HEK293T (cell line): ENCODE data around the gene SLC12A5.

Source experiments
- CTCF ChIA-PET: fragments of 350-600 bp; formaldehyde crosslinking; extraction: SDS; loops from one replicate; lab custom pipeline; 2021; ENCODE audit warnings: antibody characterized with exemption, inconsistent platforms; lab: Yijun Ruan, JAX
- POLR2A ChIA-PET: fragments of 350-600 bp; formaldehyde crosslinking; extraction: SDS; loops from one replicate; lab custom pipeline; 2020; ENCODE audit warnings: antibody characterized with exemption, inconsistent platforms; lab: Yijun Ruan, JAX
- DNase-seq: peaks from one replicate; pipeline ENCODE4 v3.0.0; 2012; ENCODE audit warnings: mixed read lengths; ENCODE audit errors: extremely low spot score
- ARNT ChIP-seq: fragments of 450-650 bp; IDR thresholded peaks from 2 replicates; pipeline ENCODE4 v1.6.1; 2017; ENCODE audit warnings: mild to moderate bottlenecking
- BHLHE40 ChIP-seq: fragments of 450-650 bp; IDR thresholded peaks from 2 replicates; pipeline ENCODE4 v1.6.1; 2016; ENCODE audit warnings: mild to moderate bottlenecking, moderate library complexity, borderline replicate concordance
- CTBP1 ChIP-seq: fragments of 450-650 bp; IDR thresholded peaks from 2 replicates; pipeline ENCODE4 v1.6.1; 2016; ENCODE audit warnings: borderline replicate concordance
- ELF4 ChIP-seq: fragments of 450-650 bp; IDR thresholded peaks from 2 replicates; pipeline ENCODE4 v1.6.1; 2017; ENCODE audit warnings: antibody characterized with exemption
- FOXA1 ChIP-seq: fragments of 450-650 bp; IDR thresholded peaks from 2 replicates; pipeline ENCODE4 v1.6.1; 2016; ENCODE audit warnings: mild to moderate bottlenecking
- FOXK2 ChIP-seq: fragments of 450-650 bp; IDR thresholded peaks from 2 replicates; pipeline ENCODE4 v1.6.1; 2016; ENCODE audit warnings: mild to moderate bottlenecking
- FOXM1 ChIP-seq: fragments of 450-650 bp; IDR thresholded peaks from 2 replicates; pipeline ENCODE4 v1.6.1; 2017; ENCODE audit warnings: mild to moderate bottlenecking, borderline replicate concordance
- HDGF ChIP-seq: fragments of 450-650 bp; IDR thresholded peaks from 2 replicates; pipeline ENCODE4 v1.6.1; 2017; ENCODE audit warnings: antibody characterized with exemption, borderline replicate concordance
- L3MBTL2 ChIP-seq: fragments of 450-650 bp; conservative IDR thresholded peaks from 2 replicates; pipeline ENCODE4 v1.6.1; 2016; ENCODE audit warnings: mild to moderate bottlenecking
- LEF1 ChIP-seq: fragments of 450-650 bp; IDR thresholded peaks from 2 replicates; pipeline ENCODE4 v1.6.1; 2017; ENCODE audit warnings: mild to moderate bottlenecking, borderline replicate concordance
- NFRKB ChIP-seq: fragments of 450-650 bp; IDR thresholded peaks from 2 replicates; pipeline ENCODE4 v1.6.1; 2016; ENCODE audit warnings: mild to moderate bottlenecking, moderate library complexity
- SP1 ChIP-seq: fragments of 450-650 bp; IDR thresholded peaks from 2 replicates; pipeline ENCODE4 v1.6.1; 2017
- SUZ12 ChIP-seq: fragments of 450-650 bp; IDR thresholded peaks from 2 replicates; pipeline ENCODE4 v1.6.1; 2016; ENCODE audit warnings: mild to moderate bottlenecking
- TARDBP ChIP-seq: fragments of 450-650 bp; IDR thresholded peaks from 2 replicates; pipeline ENCODE4 v1.6.1; 2016
- ZNF384 ChIP-seq: fragments of 450-650 bp; IDR thresholded peaks from 2 replicates; pipeline ENCODE4 v1.6.1; 2016
- TF ChIP-seq, protein P1 (sequence below): fragments of 450-650 bp; IDR thresholded peaks from 2 replicates; pipeline ENCODE4 v1.6.1; 2016

The SLC12A5 gene

DNA sequence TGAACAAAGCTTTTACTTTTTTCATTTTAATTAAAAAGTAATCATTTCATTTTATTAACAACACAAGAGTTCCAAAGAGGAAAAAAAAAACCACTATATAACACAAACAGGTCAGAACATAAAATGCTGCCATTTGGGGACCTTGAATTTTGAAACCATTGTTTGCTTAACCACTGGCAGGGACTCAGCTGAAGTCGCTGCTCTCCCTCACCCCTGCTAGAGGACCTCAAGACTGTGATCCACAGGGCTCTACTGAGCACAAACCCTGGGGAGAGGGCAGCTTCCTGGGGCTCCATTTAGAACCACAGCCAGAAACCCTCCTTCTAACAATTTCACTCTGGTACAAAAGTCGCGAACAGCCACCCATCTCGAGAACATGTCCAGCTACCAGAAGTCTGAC, 32.0 kb downstream of the SLC12A5 start:
- POLR2A ChIA-PET, result no interaction called here
- DNase-seq, result no peak
- CTCF ChIA-PET, result no interaction called here
- TF ChIP-seq SUZ12, result no peak
- TF ChIP-seq FOXM1, result no peak
- TF ChIP-seq FOXK2, result no peak
- no peak for TF ChIP-seq HDGF
- TF ChIP-seq BHLHE40, result no peak
- TF ChIP-seq, protein P1, sequence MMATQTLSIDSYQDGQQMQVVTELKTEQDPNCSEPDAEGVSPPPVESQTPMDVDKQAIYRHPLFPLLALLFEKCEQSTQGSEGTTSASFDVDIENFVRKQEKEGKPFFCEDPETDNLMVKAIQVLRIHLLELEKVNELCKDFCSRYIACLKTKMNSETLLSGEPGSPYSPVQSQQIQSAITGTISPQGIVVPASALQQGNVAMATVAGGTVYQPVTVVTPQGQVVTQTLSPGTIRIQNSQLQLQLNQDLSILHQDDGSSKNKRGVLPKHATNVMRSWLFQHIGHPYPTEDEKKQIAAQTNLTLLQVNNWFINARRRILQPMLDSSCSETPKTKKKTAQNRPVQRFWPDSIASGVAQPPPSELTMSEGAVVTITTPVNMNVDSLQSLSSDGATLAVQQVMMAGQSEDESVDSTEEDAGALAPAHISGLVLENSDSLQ, result no peak
- no peak for TF ChIP-seq ELF4
- TF ChIP-seq FOXA1, result no peak

DNA sequence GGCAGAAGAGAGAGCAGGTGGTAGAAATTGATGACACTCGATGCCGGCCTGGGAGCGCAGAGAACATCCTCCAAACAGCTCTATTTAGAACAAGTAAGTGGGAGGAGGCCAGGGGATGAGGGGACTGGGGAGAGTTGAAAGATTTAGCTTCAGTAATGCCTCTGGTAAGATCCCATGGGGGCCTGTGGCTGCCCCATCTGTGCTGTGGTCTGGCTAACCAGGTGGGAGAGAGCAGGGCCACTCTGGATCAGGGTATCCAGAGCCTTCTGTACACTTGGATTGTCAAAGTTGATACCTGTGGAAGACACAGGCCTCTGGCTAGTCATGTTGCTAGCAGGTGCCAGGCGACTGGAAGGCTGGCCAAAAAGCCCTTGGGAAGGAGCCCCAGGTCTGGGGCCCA, 33.1 kb downstream of the SLC12A5 start:
- no peak for DNase-seq
- POLR2A ChIA-PET, result no interaction called here
- CTCF ChIA-PET, result interaction anchor here (1.1 kb wide), 1 partner anchor 48 kb away, joined by 3 read pairs; no protein-coding TSS in a partner anchor
- TF ChIP-seq FOXK2 (no peak), TARDBP (no peak), SUZ12 (no peak), ZNF384 (no peak), SP1 (no peak), L3MBTL2 (no peak), LEF1 (no peak), ARNT (no peak), NFRKB (no peak), CTBP1 (no peak), HDGF (no peak), ELF4 (no peak), BHLHE40 (no peak), FOXM1 (no peak), FOXA1 (no peak)
- TF ChIP-seq, protein P1, result no peak

DNA sequence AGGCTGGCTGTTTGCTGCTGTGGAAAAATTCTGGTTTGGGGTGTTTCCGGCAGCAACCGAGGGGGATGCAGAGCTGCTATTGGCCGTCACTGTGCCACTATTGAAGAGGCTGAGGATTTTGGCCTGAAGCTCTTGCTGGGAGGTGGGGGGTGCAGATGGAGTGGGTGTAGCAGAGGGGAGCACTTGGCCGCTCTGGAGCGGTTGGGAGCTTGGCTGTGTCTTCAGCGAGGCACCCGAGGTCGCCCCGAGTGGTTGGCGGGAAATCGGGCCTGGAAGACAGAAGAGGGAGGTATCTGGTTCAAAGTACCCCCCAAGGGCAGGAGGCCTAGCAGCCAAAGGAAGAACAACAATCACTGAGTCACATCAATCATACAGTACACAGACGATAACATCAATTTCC, 33.6 kb downstream of the SLC12A5 start:
- TF ChIP-seq SP1, result no peak
- TF ChIP-seq HDGF, result no peak
- no peak for TF ChIP-seq ZNF384
- no peak for TF ChIP-seq BHLHE40
- no peak for TF ChIP-seq CTBP1
- TF ChIP-seq ELF4, result no peak
- no peak for TF ChIP-seq SUZ12
- no peak for TF ChIP-seq FOXA1
- no peak for TF ChIP-seq NFRKB
- CTCF ChIA-PET, result interaction anchor here (1.1 kb wide), 1 partner anchor 48 kb away, joined by 3 read pairs; no protein-coding TSS in a partner anchor
- POLR2A ChIA-PET, result no interaction called here
- DNase-seq, result no peak

DNA sequence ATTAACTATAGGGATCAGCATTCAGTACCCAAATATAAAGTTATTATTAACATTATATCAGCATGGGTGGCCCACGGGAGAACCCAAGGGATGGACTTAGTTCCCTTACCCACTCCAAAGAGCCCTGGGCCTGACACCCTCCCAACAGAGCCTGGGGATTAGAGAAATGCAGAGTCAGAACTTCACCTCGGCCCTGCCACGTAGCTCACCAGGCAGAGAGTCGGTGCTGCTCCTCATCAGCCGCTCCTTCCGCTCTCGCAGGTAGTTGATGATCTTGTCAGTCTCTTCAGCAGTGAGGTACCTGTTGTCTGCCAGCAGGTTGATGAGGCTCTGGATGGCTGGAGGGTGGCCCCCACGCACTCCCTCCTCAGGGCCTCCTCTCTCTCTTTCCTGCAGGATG, 34.1 kb downstream of the SLC12A5 start:
- ChIA-PET CTCF (no interaction called here), POLR2A (no interaction called here)
- TF ChIP-seq TARDBP (no peak), ZNF384 (no peak), FOXM1 (no peak)
- TF ChIP-seq, protein P1, result no peak
- no peak for DNase-seq

DNA sequence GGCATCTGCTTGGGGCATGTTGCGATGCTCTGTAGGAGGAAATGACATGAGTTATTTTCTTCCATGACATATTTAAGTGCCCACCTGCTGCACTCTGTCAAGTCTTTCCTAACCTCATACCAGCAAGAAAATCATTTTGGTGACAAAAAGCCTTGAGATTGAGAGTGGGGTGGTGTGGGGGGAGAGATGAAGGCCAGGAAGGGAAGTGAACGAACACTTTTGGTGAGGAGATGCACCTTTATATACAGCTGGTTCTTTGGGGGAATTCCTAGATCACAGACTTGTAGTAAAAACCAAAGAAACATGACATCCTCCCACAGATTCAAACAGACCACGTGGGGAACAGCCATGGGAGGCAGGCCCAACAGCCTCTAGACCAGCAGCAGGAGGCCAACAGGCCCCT, 34.6 kb downstream of the SLC12A5 start:
- CTCF ChIA-PET, result no interaction called here
- POLR2A ChIA-PET, result no interaction called here
- DNase-seq, result no peak
- TF ChIP-seq FOXM1 (no peak), NFRKB (no peak), FOXK2 (no peak), LEF1 (no peak), FOXA1 (no peak), ZNF384 (no peak), SUZ12 (no peak), ARNT (no peak), HDGF (no peak), CTBP1 (no peak), TARDBP (no peak), L3MBTL2 (no peak), SP1 (no peak), BHLHE40 (no peak), ELF4 (no peak)
- TF ChIP-seq, protein P1, result no peak

DNA sequence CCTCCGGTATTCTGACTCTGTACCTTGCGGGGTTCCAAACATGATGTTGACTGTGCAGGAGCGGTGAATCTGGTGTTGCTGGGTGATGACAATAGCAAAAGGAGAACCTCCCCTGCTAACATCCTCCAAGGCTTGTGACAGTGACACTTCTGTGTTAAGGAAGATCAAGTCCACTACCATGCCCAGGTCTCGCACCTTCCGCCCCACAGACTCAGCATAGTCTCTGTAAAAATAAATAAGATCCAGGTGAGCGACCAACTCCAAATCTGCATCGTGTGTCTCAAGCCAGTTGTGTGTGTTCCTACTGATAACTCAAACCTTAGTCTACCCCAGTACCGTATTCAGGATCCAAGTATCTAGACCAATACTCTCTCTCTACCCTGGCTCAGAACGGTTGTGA, 36.0 kb downstream of the SLC12A5 start:
- POLR2A ChIA-PET, result no interaction called here
- CTCF ChIA-PET, result no interaction called here
- TF ChIP-seq SUZ12 (no peak), LEF1 (no peak), HDGF (no peak), SP1 (no peak), CTBP1 (no peak), NFRKB (no peak), BHLHE40 (no peak)
- TF ChIP-seq, protein P1, result no peak
- DNase-seq, result no peak
